Tibial nerve (tissue), 4 donors: ENCODE measurements around the gene LGALS1. TPM values are rescaled to one million over a fixed set of nuclear protein-coding genes. Genes with fewer than 3 reads are reported as not detected.

Experiments
- DNase-seq, 2 donors: peaks; one replicate each; pipeline ENCODE4 v3.0.0-alpha.2; 2019; ENCODE audit warnings: low spot score in 2 of 2
- H3K27ac ChIP-seq, 4 donors: fragments of 200-600 bp; sonication (generic) in 3 of 4; one replicate each; pipeline ENCODE4 v1.5.1; 2017 to 2019; ENCODE audit warnings: mild to moderate bottlenecking in 1 of 4
- H3K27me3 ChIP-seq, 2 donors: fragments of 200-600 bp; sonication (generic) in 1 of 2; one replicate each; pipeline versions ENCODE4 v1.5.1 to v1.6.0; 2017 to 2019
- H3K36me3 ChIP-seq, 3 donors: fragments of 200-600 bp; sonication (generic); one replicate each; pipeline ENCODE4 v1.5.1; 2018 to 2019
- H3K4me1 ChIP-seq, 4 donors: fragments of 200-600 bp; sonication (generic) in 3 of 4; one replicate each; pipeline ENCODE4 v1.5.1; 2017 to 2019
- H3K4me3 ChIP-seq, 4 donors: fragments of 200-600 bp; sonication (generic) in 3 of 4; one replicate each; pipeline ENCODE4 v1.5.1; 2017 to 2019; ENCODE audit warnings: mild to moderate bottlenecking in 1 of 4, moderate library complexity in 1 of 4
- H3K9me3 ChIP-seq, 4 donors: fragments of 200-600 bp; sonication (generic) in 3 of 4; one replicate each; pipeline ENCODE4 v1.5.1; 2017 to 2019
- EP300 ChIP-seq, 2 donors: sonication (generic); formaldehyde crosslinking; IDR thresholded peaks; one replicate each; pipeline ENCODE4 v1.6.1; 2017; ENCODE audit warnings: antibody characterized with exemption in 2 of 2, mild to moderate bottlenecking in 1 of 2
- POLR2A ChIP-seq, 2 donors: fragments of 450-650 bp; IDR thresholded peaks; one replicate each; pipeline ENCODE4 v1.6.1; 2017; ENCODE audit warnings: antibody characterized with exemption in 2 of 2, mild to moderate bottlenecking in 2 of 2, moderate library complexity in 2 of 2
- WGBS, 2 donors: methylation state at CpG; one replicate each; pipeline ENCODE4 v1.1.5; 2018; 5-methylcytosine and 5-hydroxymethylcytosine counted together
- total RNA-seq, 4 donors: library from RNA; depleted of rRNA; stranded (reverse); fragments of >200 nt; gene quantifications; one replicate each; pipeline ENCODE4 v1.1.0, GENCODE V29; 2016
- TF ChIP-seq, protein P1 (sequence below), 5 experiments: fragments of 200-600 bp in 3 of 5; fragments of 450-650 bp in 2 of 5; sonication (generic) in 3 of 5; IDR thresholded peaks; one replicate each; pipeline ENCODE4 v1.5.1; 2016 to 2019; ENCODE audit warnings: antibody characterized with exemption in 5 of 5, mild to moderate bottlenecking in 3 of 5, moderate library complexity in 2 of 5

The LGALS1 gene
- total RNA-seq, 4 donors from 2014 or later = 1,362 to 3,592 (median 2,463) TPM

- TF ChIP-seq EP300 (IDR thresholded peaks at IDR 0.05) (no peak), POLR2A (IDR thresholded peaks at IDR 0.05) (no peak)
- TF ChIP-seq, protein P1, sequence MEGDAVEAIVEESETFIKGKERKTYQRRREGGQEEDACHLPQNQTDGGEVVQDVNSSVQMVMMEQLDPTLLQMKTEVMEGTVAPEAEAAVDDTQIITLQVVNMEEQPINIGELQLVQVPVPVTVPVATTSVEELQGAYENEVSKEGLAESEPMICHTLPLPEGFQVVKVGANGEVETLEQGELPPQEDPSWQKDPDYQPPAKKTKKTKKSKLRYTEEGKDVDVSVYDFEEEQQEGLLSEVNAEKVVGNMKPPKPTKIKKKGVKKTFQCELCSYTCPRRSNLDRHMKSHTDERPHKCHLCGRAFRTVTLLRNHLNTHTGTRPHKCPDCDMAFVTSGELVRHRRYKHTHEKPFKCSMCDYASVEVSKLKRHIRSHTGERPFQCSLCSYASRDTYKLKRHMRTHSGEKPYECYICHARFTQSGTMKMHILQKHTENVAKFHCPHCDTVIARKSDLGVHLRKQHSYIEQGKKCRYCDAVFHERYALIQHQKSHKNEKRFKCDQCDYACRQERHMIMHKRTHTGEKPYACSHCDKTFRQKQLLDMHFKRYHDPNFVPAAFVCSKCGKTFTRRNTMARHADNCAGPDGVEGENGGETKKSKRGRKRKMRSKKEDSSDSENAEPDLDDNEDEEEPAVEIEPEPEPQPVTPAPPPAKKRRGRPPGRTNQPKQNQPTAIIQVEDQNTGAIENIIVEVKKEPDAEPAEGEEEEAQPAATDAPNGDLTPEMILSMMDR (IDR thresholded peaks at IDR 0.05) = no peak
- Histone ChIP-seq H3K27ac (peak overlapping the region in 3 of 4 donors; percentile 77 to 96 (median 81)), H3K9me3 (no peaks in the 10 kb centered on the region), H3K4me3 (no peak overlapping the region), H3K27me3 (no peaks in the 10 kb centered on the region), H3K36me3 (peaks cover 0 to 54% (median 0%) of the 10 kb centered on the region in 3 donors), H3K4me1 (peaks cover 0 to 53% (median 43%) of the 10 kb centered on the region in 4 donors)
- 80 to 88% methylated on average over 10 to 16 of the region's 19 CpGs for WGBS, 2 donors
- DNase-seq = no peak
These were observed 43.8 kb upstream of the LGALS1 start for GRCh38 chr22:37631448-37632173.

- DNase-seq = no peak
- Histone ChIP-seq H3K4me3 (no peak overlapping the region), H3K4me1 (peaks cover 0 to 50% (median 43%) of the 10 kb centered on the region in 4 donors), H3K9me3 (no peaks in the 10 kb centered on the region), H3K36me3 (peaks cover 0 to 52% (median 0%) of the 10 kb centered on the region in 3 donors), H3K27me3 (no peaks in the 10 kb centered on the region), H3K27ac (peak overlapping the region; percentile 21 to 96 (median 79))
- no peak for TF ChIP-seq POLR2A (IDR thresholded peaks at IDR 0.05)
- no peak for TF ChIP-seq EP300 (IDR thresholded peaks at IDR 0.05)
- TF ChIP-seq, protein P1 (IDR thresholded peaks at IDR 0.05) = no peak
- WGBS, 2 donors = 67 to 72% methylated on average over 13 to 14 of the region's 14 CpGs
These were observed 43.0 kb upstream of the LGALS1 start for GRCh38 chr22:37632174-37633088.

- TF ChIP-seq EP300 (IDR thresholded peaks at IDR 0.05) = no peak
- TF ChIP-seq POLR2A (IDR thresholded peaks at IDR 0.05) = no peak
- TF ChIP-seq, protein P1 (IDR thresholded peaks at IDR 0.05) = no peak
- H3K4me3 ChIP-seq = peak overlapping the region in 2 of 4 donors; percentile 14 to 35
- WGBS, 2 donors = 25% methylated on average over 10 to 11 of the region's 11 CpGs
These were observed 42.3 kb upstream of the LGALS1 start for GRCh38 chr22:37633089-37633624.

DNA sequence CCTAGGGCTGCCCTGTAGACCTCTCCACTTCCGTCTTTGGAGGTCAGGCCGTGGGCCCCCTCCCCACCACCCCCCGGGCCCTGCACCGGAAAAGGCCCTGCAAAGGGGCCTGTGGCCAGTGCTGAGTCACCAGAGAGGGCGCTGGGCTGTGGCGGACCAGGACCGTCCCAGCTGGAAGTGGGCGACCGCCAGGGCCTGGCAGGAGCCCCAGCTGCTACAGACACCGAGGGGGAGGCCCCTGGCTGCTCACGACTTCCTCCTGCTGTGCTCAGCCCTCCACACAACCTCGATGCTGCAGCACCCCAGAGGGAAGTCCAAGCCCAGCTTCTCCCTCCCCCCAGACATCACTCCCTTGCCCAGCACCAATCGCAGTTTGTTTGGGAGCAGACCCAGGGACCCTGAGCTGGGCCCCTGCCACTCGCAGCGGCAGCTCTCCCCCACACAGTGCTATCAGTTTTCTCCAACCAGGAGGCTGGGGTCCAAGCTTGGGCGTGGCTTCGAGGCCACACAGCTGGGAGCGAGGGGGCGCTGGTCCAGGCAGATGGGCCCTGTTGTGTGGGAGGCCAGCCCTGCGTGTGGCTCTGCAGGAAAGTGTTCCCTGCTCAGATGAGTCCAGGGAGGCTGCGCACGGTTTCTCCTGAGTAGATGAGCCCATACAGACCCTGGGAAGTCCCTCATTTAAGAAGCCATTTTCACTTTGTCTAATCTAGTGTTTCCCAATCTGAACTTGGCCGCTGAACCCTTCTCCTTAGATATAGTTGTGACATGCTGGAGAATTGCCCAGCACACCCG, 41.6 kb upstream of the LGALS1 start:
- Histone ChIP-seq H3K4me3 (peak overlapping the region in 3 of 4 donors; percentile 14 to 35 (median 33)), H3K27ac (peak overlapping the region; percentile 21 to 96 (median 79)), H3K36me3 (peaks cover 0 to 38% (median 0%) of the 10 kb centered on the region in 3 donors), H3K4me1 (peaks cover 0 to 52% (median 49%) of the 10 kb centered on the region in 4 donors), H3K9me3 (no peaks in the 10 kb centered on the region), H3K27me3 (no peaks in the 10 kb centered on the region)
- DNase-seq = peak; percentile 71 to 74
- 4 to 7% methylated on average over 10 to 23 of the region's 24 CpGs for WGBS, 2 donors
- TF ChIP-seq, protein P1 (IDR thresholded peaks at IDR 0.05) = peak in 4 of 5 experiments; percentile 18 to 43 (median 34)
- TF ChIP-seq POLR2A (IDR thresholded peaks at IDR 0.05) (peak in 1 of 2 donors; percentile 9), EP300 (IDR thresholded peaks at IDR 0.05) (peak in 1 of 2 donors; percentile 29)

More at GRCh38 chr22:37633089-37633624, 42.3 kb upstream of the LGALS1 start:
- no peak for DNase-seq
- peaks cover 0 to 45% (median 0%) of the 10 kb centered on the region in 3 donors for H3K36me3 ChIP-seq
- H3K9me3 ChIP-seq = no peaks in the 10 kb centered on the region
- no peaks in the 10 kb centered on the region for H3K27me3 ChIP-seq
- H3K27ac ChIP-seq = peak overlapping the region; percentile 21 to 96 (median 79)
- peaks cover 0 to 46% (median 42%) of the 10 kb centered on the region in 4 donors for H3K4me1 ChIP-seq
